ENCODE data around the gene PRDM5.

Gene PRDM5

DNA sequence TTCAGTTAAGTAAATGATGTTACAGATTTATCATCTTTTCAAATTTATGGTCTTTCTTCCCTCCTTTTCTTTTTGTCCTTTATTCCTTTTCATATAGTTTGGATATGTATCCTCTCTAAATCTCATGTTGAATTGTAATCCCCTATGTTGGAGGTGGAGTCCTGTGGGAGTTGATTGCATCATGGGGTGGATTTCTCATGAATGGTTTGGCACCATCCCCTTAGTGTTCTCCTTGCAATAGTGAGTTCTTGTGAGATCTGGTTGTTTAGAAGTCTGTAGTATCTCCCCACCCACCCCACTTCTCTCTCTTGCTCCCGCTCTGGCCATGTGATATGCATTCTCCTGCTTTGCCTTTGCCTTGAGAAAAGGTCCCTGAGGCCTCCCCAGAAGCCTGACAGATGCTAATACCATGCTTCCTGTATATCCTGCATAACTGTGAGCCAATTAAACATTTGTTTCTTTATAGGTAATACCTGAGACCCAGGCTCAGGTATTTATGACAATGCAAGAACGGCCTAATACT is 236.7 kb downstream of the PRDM5 start:
- ChIA-PET CTCF (no interaction called here), POLR2A (no interaction called here)
- TF ChIP-seq FOXK2 (IDR thresholded peaks at IDR 0.05) (no peak), LEF1 (IDR thresholded peaks at IDR 0.05; ENCODE audit: borderline replicate concordance) (no peak), ELF4 (IDR thresholded peaks at IDR 0.05) (no peak), NFRKB (IDR thresholded peaks at IDR 0.05) (no peak), SUZ12 (IDR thresholded peaks at IDR 0.05) (no peak), SP1 (IDR thresholded peaks at IDR 0.05) (no peak)
- no peak for DNase-seq (ENCODE audit: extremely low spot score)

DNA sequence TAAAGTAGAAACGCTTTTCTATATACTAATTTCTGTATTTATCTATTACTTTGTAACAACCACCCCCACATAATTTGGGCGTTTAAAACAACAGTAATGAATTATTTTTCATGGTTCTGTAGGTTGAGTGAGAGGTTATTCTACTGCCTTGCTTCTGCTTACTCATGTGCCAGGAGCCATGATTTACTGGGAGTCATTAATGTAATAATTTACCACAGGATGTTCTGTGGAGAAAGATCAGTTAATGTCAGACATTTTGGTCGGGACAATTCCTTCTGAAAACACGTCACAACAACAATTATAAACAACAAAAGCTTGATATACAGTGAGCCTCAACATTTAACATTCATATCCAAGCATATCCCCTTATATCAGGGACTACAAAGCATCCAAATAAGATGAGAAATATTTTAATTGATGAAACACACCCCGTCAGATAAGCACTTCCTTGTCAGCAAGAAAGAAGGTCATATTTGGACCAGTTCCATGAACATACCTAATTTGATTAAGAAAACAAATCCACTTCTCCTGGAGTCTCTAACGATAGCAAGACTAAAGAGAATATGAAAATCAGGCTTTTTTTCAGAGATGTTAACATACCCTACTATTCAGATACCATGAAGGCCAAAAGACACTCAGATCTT is 238.5 kb downstream of the PRDM5 start:
- TF ChIP-seq TARDBP (IDR thresholded peaks at IDR 0.05): no peak
- no peak for TF ChIP-seq FOXA1 (IDR thresholded peaks at IDR 0.05)
- no peak for TF ChIP-seq FOXK2 (IDR thresholded peaks at IDR 0.05)
- TF ChIP-seq L3MBTL2 (conservative IDR thresholded peaks at IDR 0.05): no peak
- no peak for TF ChIP-seq HDGF (IDR thresholded peaks at IDR 0.05; ENCODE audit: borderline replicate concordance)
- no peak for TF ChIP-seq CTBP1 (IDR thresholded peaks at IDR 0.05; ENCODE audit: borderline replicate concordance)
- TF ChIP-seq ZNF384 (IDR thresholded peaks at IDR 0.05): no peak
- no peak for TF ChIP-seq SP1 (IDR thresholded peaks at IDR 0.05)
- TF ChIP-seq SUZ12 (IDR thresholded peaks at IDR 0.05): no peak
- no peak for TF ChIP-seq FOXM1 (IDR thresholded peaks at IDR 0.05; ENCODE audit: borderline replicate concordance)
- no peak for TF ChIP-seq BHLHE40 (IDR thresholded peaks at IDR 0.05; ENCODE audit: borderline replicate concordance)
- ChIA-PET POLR2A (no interaction called here), CTCF (no interaction called here)
- no peak for DNase-seq (ENCODE audit: extremely low spot score)

DNA sequence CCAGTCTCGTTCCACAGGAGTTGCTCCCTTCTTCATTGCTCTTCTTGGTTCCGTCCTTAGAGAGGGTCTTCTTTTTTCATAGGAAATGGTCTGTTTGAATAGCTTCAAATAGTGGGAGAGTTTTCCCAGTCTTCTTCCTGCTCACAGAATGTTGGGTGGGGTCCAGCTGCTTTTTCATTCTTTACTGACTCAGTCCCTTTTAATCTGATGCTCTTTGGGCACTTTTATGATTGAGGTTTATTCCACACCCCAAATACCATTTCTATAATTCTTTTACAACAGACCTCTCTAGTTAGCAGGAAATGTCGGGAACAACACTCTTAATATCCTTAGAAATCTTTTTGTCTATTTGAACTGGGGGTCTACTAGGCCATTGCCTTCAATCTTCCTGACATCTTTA is 239.5 kb downstream of the PRDM5 start:
- ChIA-PET POLR2A (no interaction called here), CTCF (no interaction called here)
- DNase-seq (ENCODE audit: extremely low spot score): no peak
- no peak for TF ChIP-seq NFRKB (IDR thresholded peaks at IDR 0.05)

DNA sequence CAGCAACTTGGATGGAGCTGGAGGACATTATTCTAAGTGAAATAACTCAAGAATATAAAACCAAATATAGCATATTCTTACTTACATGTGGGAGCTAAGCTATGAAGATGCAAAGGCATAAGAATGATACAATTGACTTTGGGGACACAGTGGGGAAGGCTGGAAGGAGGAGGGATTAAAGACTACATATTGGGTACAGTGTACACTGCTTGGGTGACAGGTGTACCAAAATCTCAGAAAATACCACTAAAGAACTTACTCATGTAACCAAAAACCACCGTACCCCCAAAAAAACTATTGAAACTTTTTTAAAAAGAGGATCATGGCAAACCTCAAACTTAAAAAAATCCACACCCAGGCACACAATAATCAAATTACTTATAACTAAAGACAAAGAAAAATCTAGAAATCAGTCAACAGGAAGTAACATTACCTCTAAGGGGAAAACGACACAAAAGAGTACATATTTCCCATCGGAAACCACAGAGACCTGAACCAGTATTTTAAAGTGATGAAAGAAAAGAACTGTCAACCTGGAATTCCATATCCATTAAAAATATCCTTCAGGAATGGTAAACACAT is 241.8 kb downstream of the PRDM5 start:
- DNase-seq (ENCODE audit: extremely low spot score): no peak
- CTCF ChIA-PET: no interaction called here
- POLR2A ChIA-PET: no interaction called here
- TF ChIP-seq FOXM1 (IDR thresholded peaks at IDR 0.05; ENCODE audit: borderline replicate concordance): no peak
- no peak for TF ChIP-seq FOXK2 (IDR thresholded peaks at IDR 0.05)
- TF ChIP-seq SP1 (IDR thresholded peaks at IDR 0.05): no peak
- no peak for TF ChIP-seq BHLHE40 (IDR thresholded peaks at IDR 0.05; ENCODE audit: borderline replicate concordance)
- no peak for TF ChIP-seq ZNF384 (IDR thresholded peaks at IDR 0.05)
- no peak for TF ChIP-seq TARDBP (IDR thresholded peaks at IDR 0.05)
- TF ChIP-seq SUZ12 (IDR thresholded peaks at IDR 0.05): no peak
- TF ChIP-seq LEF1 (IDR thresholded peaks at IDR 0.05; ENCODE audit: borderline replicate concordance): no peak
- no peak for TF ChIP-seq FOXA1 (IDR thresholded peaks at IDR 0.05)
- TF ChIP-seq, protein P1, sequence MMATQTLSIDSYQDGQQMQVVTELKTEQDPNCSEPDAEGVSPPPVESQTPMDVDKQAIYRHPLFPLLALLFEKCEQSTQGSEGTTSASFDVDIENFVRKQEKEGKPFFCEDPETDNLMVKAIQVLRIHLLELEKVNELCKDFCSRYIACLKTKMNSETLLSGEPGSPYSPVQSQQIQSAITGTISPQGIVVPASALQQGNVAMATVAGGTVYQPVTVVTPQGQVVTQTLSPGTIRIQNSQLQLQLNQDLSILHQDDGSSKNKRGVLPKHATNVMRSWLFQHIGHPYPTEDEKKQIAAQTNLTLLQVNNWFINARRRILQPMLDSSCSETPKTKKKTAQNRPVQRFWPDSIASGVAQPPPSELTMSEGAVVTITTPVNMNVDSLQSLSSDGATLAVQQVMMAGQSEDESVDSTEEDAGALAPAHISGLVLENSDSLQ (IDR thresholded peaks at IDR 0.05): no peak
- TF ChIP-seq CTBP1 (IDR thresholded peaks at IDR 0.05; ENCODE audit: borderline replicate concordance): no peak
- TF ChIP-seq HDGF (IDR thresholded peaks at IDR 0.05; ENCODE audit: borderline replicate concordance): no peak
- no peak for TF ChIP-seq NFRKB (IDR thresholded peaks at IDR 0.05)
- TF ChIP-seq ARNT (IDR thresholded peaks at IDR 0.05): no peak
- no peak for TF ChIP-seq L3MBTL2 (conservative IDR thresholded peaks at IDR 0.05)
- no peak for TF ChIP-seq ELF4 (IDR thresholded peaks at IDR 0.05)

DNA sequence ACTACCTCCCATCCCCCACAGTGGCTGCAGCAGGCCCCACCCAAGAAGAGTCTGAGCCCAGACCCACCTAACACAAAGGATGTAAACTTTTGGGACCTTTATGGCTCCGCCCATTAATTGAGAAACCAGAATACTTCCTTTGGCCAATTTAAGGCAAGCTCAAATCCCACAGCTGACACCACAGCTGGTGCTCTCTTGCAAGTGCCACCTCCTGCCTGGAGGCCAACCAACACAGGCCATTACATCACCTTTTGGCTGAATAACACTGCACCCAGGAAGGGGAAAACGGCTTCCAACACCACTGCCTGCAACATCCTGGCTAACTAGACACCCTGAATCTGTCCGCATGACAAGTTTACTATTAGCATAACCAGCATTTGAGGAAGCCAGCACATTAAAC is 248.8 kb downstream of the PRDM5 start:
- POLR2A ChIA-PET: no interaction called here
- CTCF ChIA-PET: no interaction called here

DNA sequence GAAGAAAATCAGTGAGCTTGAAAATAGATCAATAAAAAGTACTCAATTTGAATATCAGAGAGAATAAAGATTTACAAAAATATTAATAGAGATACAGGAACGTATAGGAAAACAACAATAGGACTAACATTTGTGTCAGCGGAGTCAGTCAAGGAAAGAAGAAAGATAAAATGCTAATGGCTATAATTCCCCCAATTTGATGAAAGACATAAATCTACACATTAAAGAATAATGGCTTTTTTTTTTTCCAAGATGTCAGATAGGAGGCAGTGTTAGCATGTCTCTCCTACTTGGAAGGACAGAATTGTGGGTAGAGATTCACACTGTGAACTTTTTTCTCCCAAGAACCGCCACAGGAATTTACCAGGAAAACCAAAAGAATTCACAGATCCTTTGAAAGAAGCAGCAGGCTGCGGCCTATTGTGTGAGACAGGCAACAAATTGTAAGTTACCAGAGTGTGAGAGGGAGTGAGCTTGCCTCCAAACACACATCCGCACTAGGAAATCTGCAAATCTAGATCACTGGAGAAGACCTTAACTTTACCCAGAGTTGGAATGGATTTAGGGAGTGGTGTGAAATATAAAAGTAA is 249.9 kb downstream of the PRDM5 start:
- no peak for DNase-seq (ENCODE audit: extremely low spot score)
- no peak for TF ChIP-seq SUZ12 (IDR thresholded peaks at IDR 0.05)
- no peak for TF ChIP-seq TARDBP (IDR thresholded peaks at IDR 0.05)
- TF ChIP-seq FOXK2 (IDR thresholded peaks at IDR 0.05): no peak
- TF ChIP-seq HDGF (IDR thresholded peaks at IDR 0.05; ENCODE audit: borderline replicate concordance): no peak
- no peak for TF ChIP-seq SP1 (IDR thresholded peaks at IDR 0.05)
- TF ChIP-seq CTBP1 (IDR thresholded peaks at IDR 0.05; ENCODE audit: borderline replicate concordance): no peak
- no peak for TF ChIP-seq LEF1 (IDR thresholded peaks at IDR 0.05; ENCODE audit: borderline replicate concordance)
- TF ChIP-seq, protein P1 (IDR thresholded peaks at IDR 0.05): no peak
- TF ChIP-seq BHLHE40 (IDR thresholded peaks at IDR 0.05; ENCODE audit: borderline replicate concordance): no peak
- TF ChIP-seq ZNF384 (IDR thresholded peaks at IDR 0.05): no peak
- TF ChIP-seq ARNT (IDR thresholded peaks at IDR 0.05): no peak
- TF ChIP-seq FOXA1 (IDR thresholded peaks at IDR 0.05): no peak
- no peak for TF ChIP-seq L3MBTL2 (conservative IDR thresholded peaks at IDR 0.05)
- no peak for TF ChIP-seq FOXM1 (IDR thresholded peaks at IDR 0.05; ENCODE audit: borderline replicate concordance)
- ChIA-PET POLR2A (no interaction called here), CTCF (no interaction called here)

More for the DNA sequence above, 248.8 kb downstream of the PRDM5 start:
- TF ChIP-seq SP1 (IDR thresholded peaks at IDR 0.05) (no peak), CTBP1 (IDR thresholded peaks at IDR 0.05; ENCODE audit: borderline replicate concordance) (no peak), LEF1 (IDR thresholded peaks at IDR 0.05; ENCODE audit: borderline replicate concordance) (no peak), BHLHE40 (IDR thresholded peaks at IDR 0.05; ENCODE audit: borderline replicate concordance) (no peak), FOXK2 (IDR thresholded peaks at IDR 0.05) (no peak), FOXA1 (IDR thresholded peaks at IDR 0.05) (no peak), HDGF (IDR thresholded peaks at IDR 0.05; ENCODE audit: borderline replicate concordance) (no peak), ZNF384 (IDR thresholded peaks at IDR 0.05) (no peak), SUZ12 (IDR thresholded peaks at IDR 0.05) (no peak), L3MBTL2 (conservative IDR thresholded peaks at IDR 0.05) (no peak), TARDBP (IDR thresholded peaks at IDR 0.05) (no peak), NFRKB (IDR thresholded peaks at IDR 0.05) (no peak), ARNT (IDR thresholded peaks at IDR 0.05) (no peak), ELF4 (IDR thresholded peaks at IDR 0.05) (no peak)
- TF ChIP-seq, protein P1 (IDR thresholded peaks at IDR 0.05): no peak
- no peak for DNase-seq (ENCODE audit: extremely low spot score)
